Measurements from ENCODE around the gene LRP1-AS.

LRP1-AS gene

GRCh38 chr12:57194253-57194652 is 46.8 kb upstream of the LRP1-AS start:
- H3K36me3 ChIP-seq: no peaks in the 10 kb centered on the region

GRCh38 chr12:57193706-57194245 is 46.4 kb upstream of the LRP1-AS start:
- TF ChIP-seq CTCF (IDR thresholded peaks at IDR 0.05): no peak
- peaks cover 6% of the 10 kb centered on the region for H3K27me3 ChIP-seq

More at GRCh38 chr12:57194253-57194652, 46.8 kb upstream of the LRP1-AS start:
- Histone ChIP-seq H3K27me3 (peaks cover 6% of the 10 kb centered on the region), H3K4me3 (ENCODE audit: low read depth in 1 of 2, low read length in 1 of 2) (no peak overlapping the region), H3K9me3 (no peaks in the 10 kb centered on the region), H3K27ac (no peak overlapping the region), H3K4me1 (ENCODE audit: control insufficient read depth in 1 of 2, insufficient read depth in 1 of 2, low read depth in 1 of 2, low read length in 1 of 2) (no peaks in the 10 kb centered on the region)
- no peak for TF ChIP-seq CTCF (IDR thresholded peaks at IDR 0.05)

GRCh38 chr12:57192920-57193319 is 45.5 kb upstream of the LRP1-AS start:
- Histone ChIP-seq H3K4me3 (ENCODE audit: low read depth in 1 of 2, low read length in 1 of 2) (no peak overlapping the region), H3K36me3 (no peaks in the 10 kb centered on the region), H3K4me1 (ENCODE audit: control insufficient read depth in 1 of 2, insufficient read depth in 1 of 2, low read depth in 1 of 2, low read length in 1 of 2) (no peaks in the 10 kb centered on the region), H3K9me3 (no peaks in the 10 kb centered on the region), H3K27ac (no peak overlapping the region), H3K27me3 (peaks cover 6% of the 10 kb centered on the region)
- no peak for TF ChIP-seq CTCF (IDR thresholded peaks at IDR 0.05)

More at GRCh38 chr12:57193706-57194245, 46.4 kb upstream of the LRP1-AS start:
- Histone ChIP-seq H3K4me3 (ENCODE audit: low read depth in 1 of 2, low read length in 1 of 2) (no peak overlapping the region), H3K4me1 (ENCODE audit: control insufficient read depth in 1 of 2, insufficient read depth in 1 of 2, low read depth in 1 of 2, low read length in 1 of 2) (no peaks in the 10 kb centered on the region), H3K9me3 (no peaks in the 10 kb centered on the region), H3K27ac (no peak overlapping the region), H3K36me3 (no peaks in the 10 kb centered on the region)

- H3K4me3 ChIP-seq (ENCODE audit: low read depth in 1 of 2, low read length in 1 of 2): no peak overlapping the region
- H3K36me3 ChIP-seq: no peaks in the 10 kb centered on the region
- H3K27ac ChIP-seq: no peak overlapping the region
- TF ChIP-seq CTCF (IDR thresholded peaks at IDR 0.05): no peak
- H3K9me3 ChIP-seq: no peaks in the 10 kb centered on the region
- H3K27me3 ChIP-seq: peaks cover 6% of the 10 kb centered on the region
- H3K4me1 ChIP-seq (ENCODE audit: control insufficient read depth in 1 of 2, insufficient read depth in 1 of 2, low read depth in 1 of 2, low read length in 1 of 2): no peaks in the 10 kb centered on the region
Observed at GRCh38 chr12:57191410-57191809, 44.0 kb upstream of the LRP1-AS start.

GRCh38 chr12:57190821-57191220 is 43.4 kb upstream of the LRP1-AS start:
- no peak for TF ChIP-seq CTCF (IDR thresholded peaks at IDR 0.05)
- H3K36me3 ChIP-seq: no peaks in the 10 kb centered on the region
- no peak overlapping the region for H3K27ac ChIP-seq
- H3K27me3 ChIP-seq: peaks cover 1% of the 10 kb centered on the region
- no peak overlapping the region for H3K4me3 ChIP-seq (ENCODE audit: low read depth in 1 of 2, low read length in 1 of 2)
- no peaks in the 10 kb centered on the region for H3K9me3 ChIP-seq
- no peaks in the 10 kb centered on the region for H3K4me1 ChIP-seq (ENCODE audit: control insufficient read depth in 1 of 2, insufficient read depth in 1 of 2, low read depth in 1 of 2, low read length in 1 of 2)

- Histone ChIP-seq H3K36me3 (no peaks in the 10 kb centered on the region), H3K27me3 (no peaks in the 10 kb centered on the region), H3K27ac (no peak overlapping the region), H3K9me3 (no peaks in the 10 kb centered on the region), H3K4me1 (ENCODE audit: control insufficient read depth in 1 of 2, insufficient read depth in 1 of 2, low read depth in 1 of 2, low read length in 1 of 2) (no peaks in the 10 kb centered on the region), H3K4me3 (ENCODE audit: low read depth in 1 of 2, low read length in 1 of 2) (no peak overlapping the region)
- TF ChIP-seq CTCF (IDR thresholded peaks at IDR 0.05): no peak
Observed at GRCh38 chr12:57190037-57190436, 42.6 kb upstream of the LRP1-AS start.
